Spinal cord (tissue), 10 donors: Measurements from ENCODE around the gene LTBP4. TPM values are rescaled to one million over a fixed set of nuclear protein-coding genes. Genes with fewer than 3 reads are reported as not detected.

Experiments
- DNase-seq, 6 donors: peaks; one replicate each; pipeline versions ENCODE4 v3.0.0 to v3.0.0-alpha.2; 2013 to 2015; ENCODE audit warnings: low spot score in 6 of 6, low read depth in 4 of 6
- H3K27ac ChIP-seq: one replicate; pipeline ENCODE4 v1.5.1; 2013; ENCODE audit warnings: low read depth, low read length, control low read depth
- H3K27me3 ChIP-seq: one replicate; pipeline ENCODE4 v1.6.1; 2013; ENCODE audit warnings: low read length; ENCODE audit not compliant: control insufficient read depth, insufficient read depth
- H3K36me3 ChIP-seq: one replicate; pipeline ENCODE4 v1.6.1; 2013; ENCODE audit warnings: low read length; ENCODE audit not compliant: control insufficient read depth, insufficient read depth
- H3K4me1 ChIP-seq: one replicate; pipeline ENCODE4 v1.6.1; 2013; ENCODE audit warnings: low read length; ENCODE audit not compliant: control insufficient read depth, insufficient read depth
- H3K4me3 ChIP-seq: one replicate; pipeline ENCODE4 v1.5.1; 2013; ENCODE audit warnings: low read depth, low read length, control low read depth
- H3K9me3 ChIP-seq: one replicate; pipeline ENCODE4 v1.6.1; 2013; ENCODE audit warnings: low read length; ENCODE audit not compliant: control insufficient read depth, insufficient read depth
- WGBS: methylation state at CpG from one replicate; pipeline ENCODE4 v1.1.5; 2013; ENCODE audit warnings: missing lambda C conversion rate; ENCODE audit not compliant: insufficient coverage; 5-methylcytosine and 5-hydroxymethylcytosine counted together
- polyA plus RNA-seq, 2 donors: library from polyadenylated mRNA; unstranded; fragments of 120-200 nt; gene quantifications; one replicate each; pipeline ENCODE4 v1.2.1, GENCODE V29; 2013; ENCODE audit not compliant: insufficient read length in 2 of 2
- total RNA-seq, 2 donors: library from RNA; depleted of rRNA in 1 of 2; stranded (reverse); fragments of 120-200 nt in 1 of 2; fragments of >200 nt in 1 of 2; gene quantifications; one replicate each; pipeline versions ENCODE4 v1.2.3 to v1.2.4, GENCODE V29; 2013 to 2014
- donor health status: healthy.

The LTBP4 gene
- total and polyA plus RNA-seq, 4 donors: 57.5 to 141 (median 69.8) TPM

DNA sequence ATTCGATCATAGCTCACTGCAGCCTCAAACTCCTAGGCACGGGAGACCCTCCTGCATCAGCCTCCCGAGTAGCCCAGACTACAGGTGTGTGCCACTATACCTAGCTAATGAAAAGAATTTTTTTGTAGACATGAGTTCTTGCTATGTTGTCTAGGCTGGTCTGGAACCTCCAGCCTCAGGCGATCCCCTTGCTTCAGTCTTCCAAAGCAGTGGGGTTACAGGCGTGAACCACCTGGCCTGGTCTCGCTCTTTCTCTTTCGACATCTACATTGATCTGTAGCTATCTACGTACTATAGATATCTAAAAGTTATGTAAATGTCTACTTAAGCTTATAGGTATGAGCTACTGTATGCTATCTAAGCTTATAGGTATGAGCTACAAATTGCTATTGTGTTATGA lies 56.9 kb downstream of the LTBP4 start:
- Histone ChIP-seq H3K27me3 (no peaks in the 10 kb centered on the region), H3K9me3 (no peaks in the 10 kb centered on the region), H3K36me3 (no peaks in the 10 kb centered on the region), H3K4me1 (peaks cover 6% of the 10 kb centered on the region), H3K27ac (no peak overlapping the region), H3K4me3 (no peak overlapping the region)
- DNase-seq: no peak
- WGBS: 89% methylated on average over 3 of the region's 8 CpGs

DNA sequence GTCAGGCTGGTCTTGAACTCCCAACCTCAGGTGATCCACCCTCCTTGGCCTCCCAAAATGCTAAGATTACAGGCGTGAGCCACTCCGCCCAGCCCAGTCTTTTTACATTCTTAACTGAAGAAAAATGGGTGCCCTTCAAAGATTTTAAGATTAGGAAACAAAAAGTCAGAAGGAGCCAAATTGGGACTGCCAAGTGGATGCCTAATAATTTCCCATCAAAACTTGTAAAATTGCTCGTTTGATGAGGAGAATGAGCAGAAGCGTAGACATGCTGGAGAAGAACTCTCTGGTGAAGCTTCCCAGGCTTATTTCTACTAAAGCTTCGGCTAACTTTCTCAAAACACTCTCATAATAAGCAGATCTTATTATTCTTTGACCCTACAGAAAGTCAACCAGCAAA lies 57.9 kb downstream of the LTBP4 start:
- no peak overlapping the region for H3K4me3 ChIP-seq
- H3K27ac ChIP-seq: no peak overlapping the region
- H3K36me3 ChIP-seq: no peaks in the 10 kb centered on the region
- H3K9me3 ChIP-seq: no peaks in the 10 kb centered on the region
- DNase-seq: no peak
- WGBS: 88% methylated on average over 1 of the region's 5 CpGs
- no peaks in the 10 kb centered on the region for H3K27me3 ChIP-seq
- peaks cover 16% of the 10 kb centered on the region for H3K4me1 ChIP-seq

DNA sequence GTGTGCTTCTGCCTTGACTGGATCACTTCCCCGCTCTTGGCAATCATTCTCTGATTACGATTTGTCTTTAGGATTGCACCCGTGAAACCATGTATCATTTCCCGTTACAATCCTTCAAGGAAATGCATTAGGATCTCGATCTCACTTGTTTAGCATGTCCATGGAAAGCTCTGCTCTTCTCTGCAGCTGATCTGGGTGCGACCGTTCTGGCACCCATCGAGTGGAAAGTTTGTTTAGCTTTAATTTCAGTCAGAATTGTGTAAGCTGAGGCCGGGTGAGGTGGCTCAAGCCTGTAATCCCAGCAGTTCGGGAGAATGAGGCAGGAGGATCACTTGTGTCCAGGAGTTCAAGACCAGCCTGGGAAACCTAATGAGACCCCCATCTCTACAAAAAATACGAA lies 58.4 kb downstream of the LTBP4 start:
- H3K27ac ChIP-seq: no peak overlapping the region
- peaks cover 16% of the 10 kb centered on the region for H3K4me1 ChIP-seq
- no peaks in the 10 kb centered on the region for H3K9me3 ChIP-seq
- H3K27me3 ChIP-seq: no peaks in the 10 kb centered on the region
- DNase-seq: no peak
- WGBS: 84% methylated on average over 11 of the region's 11 CpGs
- no peak overlapping the region for H3K4me3 ChIP-seq
- no peaks in the 10 kb centered on the region for H3K36me3 ChIP-seq

DNA sequence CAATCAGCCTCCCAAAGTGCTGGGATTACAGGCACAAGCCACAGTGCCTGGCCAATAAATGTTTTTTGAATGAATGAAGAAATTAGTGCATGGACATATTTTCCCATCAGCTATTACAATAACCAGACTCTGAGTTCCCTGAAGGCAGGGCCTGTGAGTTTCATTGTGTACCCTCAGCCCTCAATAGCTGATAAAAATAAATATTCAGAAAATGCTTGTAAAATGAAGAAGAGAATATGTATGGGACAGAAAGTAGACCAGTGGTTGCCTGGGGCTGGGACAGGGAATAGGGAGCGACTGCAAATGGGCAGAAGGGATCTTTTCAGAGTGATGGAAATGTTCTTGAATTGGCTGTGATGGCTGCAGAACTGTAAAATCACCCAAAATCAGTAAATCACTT lies 60.4 kb downstream of the LTBP4 start:
- Histone ChIP-seq H3K4me3 (no peak overlapping the region), H3K9me3 (no peaks in the 10 kb centered on the region), H3K36me3 (peaks cover 2% of the 10 kb centered on the region), H3K4me1 (peaks cover 16% of the 10 kb centered on the region), H3K27me3 (no peaks in the 10 kb centered on the region), H3K27ac (no peak overlapping the region)
- no CpG with 5 or more reads among the region's 1 CpG for WGBS
- DNase-seq: no peak

DNA sequence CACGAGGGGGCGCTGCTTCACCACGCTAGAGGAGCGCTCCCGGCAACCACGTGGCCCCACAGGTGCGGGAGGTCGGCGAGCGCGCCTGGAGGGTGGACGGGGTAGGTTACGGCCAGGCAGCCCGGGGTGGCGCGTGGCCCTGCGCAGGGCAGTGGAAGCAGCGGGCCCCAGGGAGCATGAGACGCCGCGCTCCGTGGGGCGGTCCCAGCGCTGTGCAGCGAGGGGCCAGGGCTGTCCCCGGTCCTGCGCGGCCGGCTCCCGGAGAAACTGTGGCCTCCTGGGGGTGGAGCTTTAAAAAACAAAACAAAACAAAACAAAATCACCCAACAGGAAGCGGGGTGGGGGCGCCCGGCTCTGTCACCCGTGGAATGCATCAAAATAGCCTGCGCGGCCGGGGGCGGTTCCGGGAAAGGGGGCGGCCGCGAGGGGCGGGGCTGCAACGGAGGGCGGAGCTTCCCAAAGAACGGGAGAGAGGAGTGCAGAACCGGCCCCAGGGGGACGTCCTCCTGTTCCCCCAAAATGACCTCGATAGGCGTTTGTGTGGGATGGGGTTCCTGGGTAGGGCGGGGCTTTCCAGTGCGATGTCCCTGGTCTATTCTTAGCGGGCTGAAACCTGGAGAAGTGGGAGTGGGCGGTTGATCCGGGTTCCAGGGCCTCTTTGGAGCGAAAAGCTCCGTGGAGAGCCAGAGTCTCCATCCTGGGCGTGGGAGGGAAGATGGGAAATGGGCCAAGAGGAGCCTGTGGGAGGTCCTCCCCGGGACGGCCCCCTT lies 61.9 kb downstream of the LTBP4 start:
- Histone ChIP-seq H3K27me3 (no peaks in the 10 kb centered on the region), H3K36me3 (peaks cover 16% of the 10 kb centered on the region), H3K4me3 (peak overlapping the region; percentile 58), H3K9me3 (no peaks in the 10 kb centered on the region), H3K4me1 (peaks cover 16% of the 10 kb centered on the region), H3K27ac (peak overlapping the region; percentile 71)
- WGBS: under 1% methylated on average over 60 of the region's 60 CpGs
- peak; percentile 57 to 95 (median 78) for DNase-seq

DNA sequence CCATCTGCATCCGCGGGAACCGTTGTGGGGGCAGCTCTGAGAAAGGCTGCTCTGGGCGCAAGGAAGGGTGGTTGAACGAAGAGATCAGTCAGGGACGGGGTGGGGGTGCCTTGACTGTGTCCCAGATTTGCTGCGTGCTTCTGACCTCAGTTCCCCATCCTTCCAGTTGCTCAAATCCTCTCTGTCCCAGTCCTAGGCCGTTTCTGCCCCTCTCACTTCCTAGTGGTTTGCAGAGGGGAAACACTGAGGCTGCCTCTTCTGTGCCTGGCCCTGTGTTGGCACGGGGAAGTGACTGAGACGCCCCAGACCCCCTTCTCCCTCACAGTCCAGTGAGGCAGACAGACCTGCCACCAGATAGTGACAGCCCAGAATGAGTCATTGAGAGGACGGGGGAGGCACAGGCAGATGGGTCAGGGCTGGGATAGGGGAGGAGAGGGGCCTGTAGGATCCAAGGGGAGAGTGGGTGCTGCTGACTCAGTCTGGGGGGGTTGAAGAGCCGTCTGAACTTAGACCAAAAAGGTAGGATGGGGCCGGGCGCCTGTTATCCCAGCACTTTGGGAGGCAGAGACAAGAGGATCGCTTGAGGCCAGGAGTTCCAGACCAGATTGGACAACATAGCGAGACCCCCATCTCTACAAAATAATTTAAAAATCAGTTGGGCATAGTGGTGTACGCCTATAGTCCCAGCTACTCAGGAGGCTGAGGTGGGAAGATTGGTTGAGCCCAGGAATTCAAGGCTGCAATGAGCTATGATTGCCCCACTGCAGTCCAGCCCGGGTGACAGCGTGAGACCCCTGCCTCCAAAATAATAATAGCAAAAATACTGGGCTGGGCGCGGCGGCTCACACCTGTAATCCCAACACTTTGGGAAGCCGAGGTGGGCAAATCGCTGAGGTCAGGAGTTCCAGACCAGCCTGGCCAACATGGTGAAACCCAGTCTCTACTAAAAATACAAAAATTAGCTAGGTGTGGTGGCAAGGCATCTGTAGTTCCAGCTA lies 62.8 kb downstream of the LTBP4 start:
- peak overlapping the region; percentile 71 for H3K27ac ChIP-seq
- DNase-seq: no peak
- WGBS: 35% methylated on average over 14 of the region's 24 CpGs
- H3K36me3 ChIP-seq: peaks cover 22% of the 10 kb centered on the region
- peak overlapping the region; percentile 58 for H3K4me3 ChIP-seq
- peaks cover 16% of the 10 kb centered on the region for H3K4me1 ChIP-seq
- no peaks in the 10 kb centered on the region for H3K9me3 ChIP-seq
- no peaks in the 10 kb centered on the region for H3K27me3 ChIP-seq

DNA sequence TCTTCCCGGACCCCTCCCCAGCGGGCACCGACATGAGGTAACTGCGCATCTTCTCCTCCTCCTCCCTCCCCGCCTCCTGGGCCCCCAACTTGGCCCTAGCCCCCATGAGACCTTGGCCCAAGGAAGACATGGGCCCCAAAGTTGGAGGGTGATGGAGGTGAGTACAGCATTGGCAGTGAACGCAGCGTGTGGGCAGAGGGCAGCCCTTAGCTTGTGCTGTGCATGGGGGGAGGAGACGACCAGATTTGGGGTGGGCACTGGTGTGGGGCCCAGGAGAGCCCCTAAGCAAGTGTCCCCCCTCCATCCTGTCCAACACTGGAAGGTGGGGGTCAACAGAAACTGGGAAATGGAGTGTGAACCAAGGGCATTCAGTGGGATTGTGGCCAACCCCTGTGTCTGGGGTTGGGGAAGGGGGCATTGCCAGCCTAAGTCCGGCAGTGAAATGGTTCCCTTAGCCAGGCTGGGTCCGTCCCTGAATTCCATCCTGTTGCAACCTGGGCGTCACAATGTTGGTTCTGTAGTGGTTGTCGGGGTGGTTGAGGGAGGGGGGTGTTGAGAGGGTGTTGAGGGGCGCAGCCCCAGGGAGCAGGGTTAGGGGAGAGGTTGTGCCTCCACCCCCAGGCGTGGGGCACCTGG lies 65.8 kb downstream of the LTBP4 start:
- no peak for DNase-seq
- Histone ChIP-seq H3K27ac (no peak overlapping the region), H3K36me3 (peaks cover 51% of the 10 kb centered on the region), H3K4me3 (no peak overlapping the region), H3K4me1 (peaks cover 16% of the 10 kb centered on the region), H3K27me3 (no peaks in the 10 kb centered on the region), H3K9me3 (no peaks in the 10 kb centered on the region)
- 93% methylated on average over 8 of the region's 14 CpGs for WGBS

DNA sequence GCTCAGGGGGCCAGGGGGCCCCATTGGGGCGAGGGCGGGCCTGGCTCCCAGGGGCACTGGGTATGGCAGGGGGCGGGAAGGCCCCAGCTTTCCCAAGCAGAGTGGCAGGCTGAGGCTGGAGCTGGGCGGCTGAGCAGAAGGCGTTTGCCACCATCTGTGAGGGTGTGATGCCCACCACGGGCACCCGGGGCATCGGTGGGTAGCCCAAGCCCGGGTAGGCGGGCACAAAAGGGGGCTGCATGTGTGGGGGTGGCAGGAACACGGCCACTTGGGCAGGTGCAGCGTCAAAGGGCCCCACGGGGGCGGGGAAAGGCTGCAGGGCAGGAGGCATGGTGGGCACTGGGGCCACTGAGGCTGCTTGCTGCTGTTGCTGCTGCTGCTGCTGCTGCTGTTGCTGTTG lies 66.4 kb downstream of the LTBP4 start:
- Histone ChIP-seq H3K4me1 (peaks cover 12% of the 10 kb centered on the region), H3K27me3 (no peaks in the 10 kb centered on the region), H3K9me3 (no peaks in the 10 kb centered on the region), H3K4me3 (no peak overlapping the region), H3K36me3 (peaks cover 58% of the 10 kb centered on the region), H3K27ac (no peak overlapping the region)
- WGBS: 96% methylated on average over 14 of the region's 14 CpGs
- no peak for DNase-seq

DNA sequence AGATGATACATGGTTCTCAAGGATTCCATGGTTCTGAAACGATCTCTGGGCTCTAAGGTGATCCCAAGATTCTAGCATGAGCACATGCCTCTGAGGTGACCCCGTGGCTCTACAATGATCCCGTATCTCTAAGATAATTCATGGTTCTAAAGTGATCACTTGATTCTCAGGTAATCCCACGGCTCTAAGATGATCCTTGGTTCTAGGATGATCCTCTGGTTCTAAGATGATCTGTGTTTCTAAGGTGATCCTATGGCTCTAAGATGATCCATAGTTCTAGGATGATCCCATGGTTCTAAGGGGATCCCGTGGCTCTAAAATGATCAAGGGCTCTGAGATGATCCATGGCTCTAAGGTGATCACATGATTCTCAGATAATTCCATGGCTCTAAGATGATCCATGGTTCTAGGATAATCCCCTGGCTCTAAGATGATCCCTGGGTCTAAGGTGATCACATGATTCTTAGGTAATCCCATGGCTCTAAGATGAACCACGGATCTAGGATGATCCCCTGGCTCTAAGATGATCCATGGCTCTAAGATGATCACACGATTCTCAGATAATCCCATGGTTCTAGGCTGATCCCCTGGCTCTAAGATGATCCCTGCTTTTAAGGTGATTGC lies 67.9 kb downstream of the LTBP4 start:
- Histone ChIP-seq H3K27ac (no peak overlapping the region), H3K36me3 (peaks cover 72% of the 10 kb centered on the region), H3K9me3 (no peaks in the 10 kb centered on the region), H3K27me3 (no peaks in the 10 kb centered on the region), H3K4me3 (no peak overlapping the region), H3K4me1 (peaks cover under 1% of the 10 kb centered on the region)
- WGBS: 96% methylated on average over 7 of the region's 7 CpGs
- no peak for DNase-seq
